GM18498 (cell line): ENCODE results near the gene HES7.
A peak's percentile ranks its signal among the peaks of the same experiment; 100 is the strongest.

Experiments
- ATAC-seq: cut with Tn5 transposase; IDR thresholded peaks from one replicate; pipeline ENCODE4 v1.9.1; 2021; ENCODE audit warnings: mild to moderate bottlenecking, moderate library complexity; ENCODE audit not compliant: unreplicated experiment

HES7 gene

GRCh38 chr17:8075574-8076342 is 48.1 kb downstream of the HES7 start:
- ATAC-seq, result no peak

- ATAC-seq, result no peak
Measured at GRCh38 chr17:8075081-8075480, 48.8 kb downstream of the HES7 start.

- ATAC-seq, result no peak
Measured at GRCh38 chr17:8074554-8074953, 49.4 kb downstream of the HES7 start.

- peak; percentile 53 for ATAC-seq
Measured at GRCh38 chr17:8073627-8074484, 50.0 kb downstream of the HES7 start.

- no peak for ATAC-seq
Measured at GRCh38 chr17:8072729-8073461, 51.0 kb downstream of the HES7 start.

GRCh38 chr17:8072341-8072728 is 51.6 kb downstream of the HES7 start:
- no peak for ATAC-seq

- no peak for ATAC-seq
Measured at GRCh38 chr17:8071496-8071895, 52.4 kb downstream of the HES7 start.
